HG03103 (cell line): Measurements from ENCODE around the gene PWWP2B.

ENCODE experiments used
- ATAC-seq: cut with Tn5 transposase; IDR thresholded peaks from one replicate; pipeline ENCODE4 v1.9.1; 2021; ENCODE audit warnings: low read depth; ENCODE audit not compliant: unreplicated experiment

The PWWP2B gene

DNA sequence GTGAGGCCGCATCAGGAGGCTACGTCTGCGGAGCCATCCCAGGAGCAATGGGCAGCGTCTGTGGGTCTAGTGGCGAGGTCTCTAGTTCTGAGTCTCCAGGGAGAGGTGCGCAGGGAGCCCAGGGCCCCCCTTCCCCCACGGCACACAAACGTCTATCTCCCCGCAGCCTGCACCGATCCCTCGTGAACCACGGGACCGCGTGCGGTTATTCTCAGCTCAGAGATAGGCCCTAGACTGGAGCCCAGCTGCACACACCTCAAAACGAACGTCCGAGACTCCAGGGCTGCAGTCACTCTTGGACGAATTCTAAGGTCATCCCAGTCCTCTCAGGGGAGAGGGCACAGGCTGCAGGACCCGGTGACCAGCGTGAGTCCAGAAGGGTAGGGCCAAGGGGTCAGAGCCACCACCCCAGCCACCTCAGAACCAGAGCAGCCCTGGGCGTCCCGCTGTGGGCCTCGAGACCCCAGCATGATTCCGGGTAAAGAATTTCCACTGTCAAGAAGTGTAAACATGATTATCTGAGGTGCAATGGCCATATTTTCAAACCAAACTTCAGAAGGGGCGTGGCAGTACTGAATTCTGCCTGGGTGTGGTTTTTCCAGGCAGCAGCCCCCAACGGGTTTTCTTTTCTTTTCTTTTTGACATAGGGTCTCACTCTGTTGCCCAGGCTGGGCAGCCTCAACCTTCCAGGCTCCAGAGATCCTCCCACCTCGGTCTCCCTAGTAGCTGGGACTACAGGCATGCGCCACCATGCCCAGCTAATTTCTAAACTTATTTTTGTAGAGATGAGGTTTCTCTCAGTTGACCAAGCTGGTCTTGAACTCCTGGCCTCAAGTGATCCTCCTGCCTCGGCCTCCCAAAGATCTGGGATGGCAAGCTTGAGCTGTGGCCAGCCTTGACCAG is 57.5 kb downstream of the PWWP2B start:
- ATAC-seq, result no peak

DNA sequence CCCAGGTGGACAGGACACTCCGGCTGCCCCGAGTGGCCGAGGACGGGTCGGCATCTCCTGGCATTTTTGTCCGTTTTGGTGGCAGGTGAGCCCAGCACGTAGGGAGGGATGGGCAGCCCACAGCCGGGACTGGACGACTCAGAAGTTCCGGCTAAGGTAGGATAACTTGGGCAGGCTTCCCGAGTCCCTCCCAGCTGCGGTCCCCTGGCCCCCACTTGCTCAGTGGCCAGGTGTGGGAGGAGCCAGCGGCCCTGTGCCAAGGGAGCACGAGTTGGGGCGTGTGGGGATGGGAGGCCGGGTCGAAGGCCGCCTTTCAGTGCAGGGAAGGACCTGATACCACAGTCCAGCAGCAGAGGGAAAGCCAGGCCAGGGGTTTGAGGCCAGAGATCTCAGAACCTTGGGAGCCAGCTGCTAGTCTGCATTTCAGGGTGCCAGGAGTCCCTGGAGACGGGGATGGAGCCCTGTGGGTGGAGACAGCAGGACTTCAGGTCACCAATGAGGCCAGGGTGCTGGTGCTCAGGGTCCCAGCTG is 58.5 kb downstream of the PWWP2B start:
- no peak for ATAC-seq

DNA sequence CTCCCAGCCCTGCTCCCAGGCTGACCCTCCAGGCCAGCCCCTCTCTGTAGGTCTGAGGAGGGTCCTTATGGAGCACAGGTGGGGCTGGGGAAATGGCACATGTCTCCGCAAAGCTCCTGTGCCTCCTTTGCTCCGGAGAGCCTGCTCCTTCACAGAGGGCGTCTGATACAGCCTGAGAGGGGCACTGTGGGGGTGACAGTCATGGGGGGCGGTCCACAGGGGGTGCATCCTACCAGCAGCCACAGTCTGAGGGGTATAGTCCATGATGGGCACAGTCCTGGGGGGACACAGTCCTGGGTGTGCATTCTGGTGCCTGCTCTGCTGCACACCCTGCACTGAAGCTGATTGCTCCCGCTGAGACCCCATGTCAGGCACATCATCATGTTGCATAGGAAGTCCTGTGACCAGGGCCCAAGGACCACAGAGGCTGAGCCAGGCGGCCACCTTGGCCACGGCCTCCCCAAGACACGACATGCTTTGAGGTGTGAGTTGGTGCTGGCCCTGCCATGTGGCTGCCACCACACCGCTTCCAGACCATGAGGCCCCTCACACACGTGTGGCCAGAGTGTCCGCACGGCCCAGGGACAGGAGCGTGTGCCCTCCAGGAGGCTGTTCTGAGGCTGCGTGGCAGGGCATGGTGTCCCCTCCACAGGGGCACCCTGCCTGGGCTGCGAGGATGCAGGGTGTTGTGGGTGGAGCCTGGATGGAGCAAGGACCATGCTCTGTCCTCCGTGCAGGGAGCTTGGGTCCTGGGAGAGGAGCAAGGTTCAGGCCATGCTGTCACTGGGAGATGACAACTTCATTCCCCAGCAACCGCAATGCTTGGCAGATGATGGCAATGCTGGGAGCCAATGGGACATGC is 59.2 kb downstream of the PWWP2B start:
- ATAC-seq, result no peak

DNA sequence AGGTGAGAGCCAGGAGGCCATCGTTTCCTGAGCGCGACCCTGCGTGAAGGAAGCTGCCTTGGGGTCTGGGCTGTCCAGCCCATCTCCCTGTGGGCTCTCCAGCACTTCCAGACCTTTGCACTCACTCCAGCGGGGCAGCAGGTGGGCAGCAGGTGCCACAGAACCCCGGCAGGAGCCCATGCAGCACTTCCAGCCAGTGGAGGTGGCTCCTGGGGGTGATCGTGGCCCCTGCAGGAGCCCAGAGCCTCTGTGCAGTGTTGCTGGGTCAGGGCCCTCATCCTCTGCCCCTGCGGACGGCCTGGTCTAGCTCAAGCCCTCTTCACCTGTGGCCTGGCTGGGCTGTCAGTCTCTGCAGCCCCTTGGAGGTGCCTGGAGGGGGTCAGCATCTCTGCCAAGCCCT is 59.9 kb downstream of the PWWP2B start:
- no peak for ATAC-seq

DNA sequence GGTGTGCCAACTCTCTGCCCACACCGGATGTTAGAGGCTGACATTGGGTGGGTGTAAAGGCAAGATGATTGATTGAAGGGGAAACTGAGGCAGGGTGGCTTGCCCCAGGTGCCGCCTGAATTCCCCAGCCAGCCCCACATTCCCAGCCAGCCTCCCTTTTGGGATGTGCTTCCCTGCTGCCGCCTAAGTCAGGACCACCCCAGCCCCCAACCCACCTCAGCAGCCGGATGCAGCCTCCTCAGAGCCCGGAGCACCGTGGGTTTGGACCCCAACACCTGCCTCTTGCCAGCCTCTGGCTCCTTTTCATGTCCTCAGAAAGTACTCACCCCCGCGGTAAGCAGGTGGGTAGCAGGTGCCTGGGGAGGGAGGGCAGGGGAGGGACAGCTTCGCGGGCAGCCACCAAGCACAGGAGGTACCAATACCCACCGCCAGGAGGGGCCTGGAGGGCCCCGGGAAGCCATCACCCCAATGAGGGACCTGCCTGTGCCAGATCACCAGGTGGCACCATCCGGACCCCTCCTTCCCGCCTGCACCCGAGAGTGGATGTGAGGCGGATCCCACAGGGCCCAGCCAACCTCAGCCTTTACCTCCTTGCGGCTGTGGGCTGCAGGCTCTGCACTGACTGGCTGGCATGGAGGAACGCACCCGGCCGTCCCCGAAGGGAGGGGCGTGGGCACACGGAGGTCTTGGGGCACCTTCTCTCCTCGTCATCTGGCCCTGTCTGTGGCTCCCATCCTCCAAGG is 60.5 kb downstream of the PWWP2B start:
- ATAC-seq, result no peak

DNA sequence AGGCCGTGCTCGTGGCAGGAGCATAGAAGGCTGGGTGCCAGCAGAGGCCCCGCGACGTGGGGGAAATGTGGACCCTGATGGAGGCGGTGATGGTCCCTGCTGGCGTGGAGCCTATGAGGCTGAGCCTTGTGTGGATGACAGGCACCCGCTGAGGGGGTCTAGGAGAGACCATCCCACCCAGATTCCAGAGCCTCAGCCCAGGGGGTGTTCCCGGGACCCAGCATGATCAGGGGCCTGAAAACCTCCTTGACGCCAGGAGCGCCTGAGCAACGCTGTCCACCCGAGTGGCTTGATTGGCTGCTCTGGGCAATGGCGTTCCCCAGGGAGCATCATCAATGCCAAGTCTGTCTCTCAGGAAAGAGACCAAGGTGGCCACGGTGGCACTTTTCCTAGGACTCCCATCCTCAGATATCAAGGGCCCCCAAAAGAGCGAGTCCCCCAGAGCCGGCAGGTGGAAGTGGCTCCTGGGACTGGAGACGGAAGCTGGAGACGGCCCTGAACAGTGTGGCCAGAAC is 61.1 kb downstream of the PWWP2B start:
- no peak for ATAC-seq

DNA sequence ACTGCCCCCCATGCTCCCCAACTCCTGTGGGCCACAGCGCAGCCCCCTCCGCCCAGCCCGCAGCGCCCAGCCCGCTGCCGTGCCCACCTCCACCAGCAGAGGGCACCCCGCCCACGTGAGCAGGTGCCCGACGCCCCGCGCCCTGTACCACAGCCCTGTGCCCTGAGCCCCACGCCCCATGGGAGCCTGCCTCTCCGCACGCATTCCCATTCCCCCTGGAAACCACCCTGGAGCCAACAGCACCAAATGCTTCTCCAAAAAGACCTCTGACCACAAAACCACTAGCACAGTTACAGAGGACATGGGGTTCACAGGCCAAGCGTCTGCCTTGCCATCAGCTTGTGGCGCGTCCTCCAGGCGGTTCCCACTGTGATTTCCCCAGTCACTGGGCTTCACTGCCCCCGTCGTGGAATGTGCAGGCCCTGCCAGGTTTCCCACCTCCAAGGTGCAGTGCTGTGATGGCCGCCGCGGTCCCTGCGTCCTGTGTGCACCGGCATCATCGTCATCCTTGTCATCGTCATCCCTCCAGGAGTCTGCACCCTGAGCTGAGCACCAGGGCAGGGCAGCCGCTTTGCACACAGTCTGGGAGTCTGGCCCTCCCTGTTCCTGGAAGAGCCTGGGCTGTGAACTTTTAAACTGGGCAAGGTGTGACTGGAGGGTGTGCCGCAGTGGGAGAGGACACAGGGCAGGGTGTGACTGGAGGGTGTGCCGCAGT is 61.7 kb downstream of the PWWP2B start:
- no peak for ATAC-seq

DNA sequence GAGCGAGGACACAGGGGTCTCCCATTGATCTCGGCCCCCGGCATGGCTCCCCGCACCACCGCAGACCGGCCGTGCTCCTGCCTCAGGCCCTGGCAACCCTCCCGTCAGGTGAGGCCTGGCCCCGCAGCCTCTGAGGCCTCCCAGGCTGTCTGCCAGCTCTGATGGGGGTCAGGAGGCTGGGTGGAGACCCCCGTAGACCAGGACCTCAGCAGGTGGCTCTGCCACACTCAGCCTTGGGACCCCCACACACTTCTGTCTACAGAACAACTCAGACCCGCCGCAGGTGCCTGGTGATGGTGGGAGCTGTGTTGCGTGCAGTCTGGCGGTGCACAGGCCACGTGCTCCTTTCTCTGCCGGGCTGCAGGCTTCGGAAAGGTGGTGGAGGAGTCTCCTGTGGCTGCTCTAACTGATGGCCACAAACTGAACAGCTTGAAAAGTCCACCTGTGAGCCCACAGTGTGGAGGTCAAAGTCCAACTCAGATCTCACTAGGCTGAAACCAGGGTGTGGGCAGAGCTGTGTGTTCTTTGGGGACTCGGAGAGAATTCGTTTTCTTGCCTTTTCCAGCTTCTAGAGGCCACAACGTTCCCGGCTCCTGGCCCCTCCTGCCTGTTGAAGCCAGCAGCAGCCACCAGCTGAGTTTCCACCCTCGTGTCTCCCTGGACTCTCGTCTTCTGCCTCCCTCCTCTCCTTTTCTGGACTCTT is 62.5 kb downstream of the PWWP2B start:
- ATAC-seq, result no peak

DNA sequence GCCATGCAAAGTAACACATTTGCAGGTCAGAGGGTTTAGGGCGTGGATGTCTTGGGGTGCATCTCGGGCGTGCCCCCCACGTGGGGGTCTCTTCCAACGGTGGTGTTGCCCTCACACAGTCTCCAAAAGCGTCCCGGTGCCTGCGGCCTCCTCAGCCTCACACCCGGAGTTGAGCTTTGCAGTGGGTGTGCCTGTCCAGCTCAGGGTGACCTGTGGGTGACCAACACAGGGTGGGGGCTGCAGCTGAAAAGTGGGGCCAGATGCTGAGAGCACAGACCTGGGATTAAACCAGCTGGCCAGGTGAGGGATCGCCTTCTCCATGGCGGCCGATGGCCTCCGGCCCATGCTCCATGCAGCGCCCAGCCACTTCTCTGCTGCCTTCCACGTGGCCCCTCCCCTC is 63.1 kb downstream of the PWWP2B start:
- ATAC-seq, result no peak

DNA sequence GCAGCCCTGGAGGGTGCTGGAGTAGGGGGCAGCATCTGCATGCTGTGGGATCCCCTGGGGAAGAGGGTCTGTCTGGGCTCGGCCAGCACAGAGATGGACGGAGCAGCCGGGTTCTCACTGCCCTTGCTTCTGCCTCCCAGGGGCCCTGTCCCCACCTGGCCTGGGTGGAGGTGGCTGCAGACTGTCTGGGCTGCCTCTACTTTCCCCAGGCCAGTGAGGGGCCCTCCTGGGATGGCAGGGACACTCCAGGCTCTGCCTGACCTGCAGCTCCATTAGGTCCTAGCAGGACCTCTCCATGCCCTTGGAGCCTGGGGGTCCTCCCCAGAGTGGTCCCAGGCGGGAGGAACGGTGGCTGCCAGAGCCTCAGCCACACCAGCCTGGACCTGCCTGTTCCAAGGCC is 63.7 kb downstream of the PWWP2B start:
- no peak for ATAC-seq

DNA sequence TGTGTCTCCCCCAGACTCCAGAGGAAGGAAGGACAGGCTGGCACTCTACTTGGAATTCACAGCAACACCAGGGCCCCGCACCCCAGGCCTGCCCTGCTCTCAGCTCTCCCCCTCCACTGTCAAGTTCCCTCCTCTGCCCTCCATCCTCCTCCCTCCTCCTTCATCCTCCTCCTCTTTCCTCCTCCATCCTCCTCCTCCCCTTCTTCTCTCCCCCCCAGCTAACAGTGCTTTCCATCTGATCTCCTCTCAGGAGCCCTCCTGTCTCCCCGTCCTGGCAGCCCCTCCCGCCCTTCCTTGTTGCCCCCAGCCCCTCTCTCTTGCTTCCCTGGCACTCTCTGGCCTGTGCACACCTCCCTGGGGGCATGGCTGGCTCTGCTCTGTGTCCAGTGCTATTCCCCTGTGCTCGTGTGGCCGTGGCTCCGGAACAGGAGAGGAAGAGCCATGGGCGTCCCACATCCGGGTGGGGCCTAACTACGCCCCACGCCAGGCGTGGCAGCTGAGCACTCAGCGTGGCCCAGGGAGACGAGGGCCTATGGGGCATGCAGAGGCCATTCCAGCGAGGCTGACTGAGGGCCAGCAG is 64.2 kb downstream of the PWWP2B start:
- ATAC-seq, result no peak

DNA sequence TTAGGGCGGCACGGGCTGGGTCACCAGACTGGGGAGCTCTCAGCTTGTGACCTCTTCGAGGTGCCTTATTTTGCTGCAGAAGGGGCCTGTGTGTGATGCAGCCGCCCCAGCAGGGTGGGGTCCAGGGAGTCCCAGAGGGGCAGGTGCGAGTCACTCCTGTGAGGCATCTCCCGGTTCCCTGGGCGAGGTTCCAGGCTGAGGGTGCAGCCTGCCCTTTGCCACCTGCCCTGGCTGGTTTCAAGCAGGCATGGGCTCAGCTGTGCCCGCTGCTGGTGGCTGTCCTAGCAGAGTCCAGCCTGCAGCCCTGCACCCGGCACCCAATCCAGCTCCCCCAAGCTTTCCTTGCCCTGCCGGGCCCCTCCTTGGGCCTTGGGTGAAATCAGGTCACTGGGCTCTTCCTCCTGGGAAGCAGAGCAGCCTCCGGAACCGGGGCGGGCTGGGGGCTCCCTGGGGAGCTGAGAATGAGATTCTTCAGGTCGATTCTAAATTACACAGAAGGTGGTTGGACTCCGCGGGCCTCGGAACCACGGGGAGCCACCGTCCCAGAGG is 64.8 kb downstream of the PWWP2B start:
- ATAC-seq, result no peak

DNA sequence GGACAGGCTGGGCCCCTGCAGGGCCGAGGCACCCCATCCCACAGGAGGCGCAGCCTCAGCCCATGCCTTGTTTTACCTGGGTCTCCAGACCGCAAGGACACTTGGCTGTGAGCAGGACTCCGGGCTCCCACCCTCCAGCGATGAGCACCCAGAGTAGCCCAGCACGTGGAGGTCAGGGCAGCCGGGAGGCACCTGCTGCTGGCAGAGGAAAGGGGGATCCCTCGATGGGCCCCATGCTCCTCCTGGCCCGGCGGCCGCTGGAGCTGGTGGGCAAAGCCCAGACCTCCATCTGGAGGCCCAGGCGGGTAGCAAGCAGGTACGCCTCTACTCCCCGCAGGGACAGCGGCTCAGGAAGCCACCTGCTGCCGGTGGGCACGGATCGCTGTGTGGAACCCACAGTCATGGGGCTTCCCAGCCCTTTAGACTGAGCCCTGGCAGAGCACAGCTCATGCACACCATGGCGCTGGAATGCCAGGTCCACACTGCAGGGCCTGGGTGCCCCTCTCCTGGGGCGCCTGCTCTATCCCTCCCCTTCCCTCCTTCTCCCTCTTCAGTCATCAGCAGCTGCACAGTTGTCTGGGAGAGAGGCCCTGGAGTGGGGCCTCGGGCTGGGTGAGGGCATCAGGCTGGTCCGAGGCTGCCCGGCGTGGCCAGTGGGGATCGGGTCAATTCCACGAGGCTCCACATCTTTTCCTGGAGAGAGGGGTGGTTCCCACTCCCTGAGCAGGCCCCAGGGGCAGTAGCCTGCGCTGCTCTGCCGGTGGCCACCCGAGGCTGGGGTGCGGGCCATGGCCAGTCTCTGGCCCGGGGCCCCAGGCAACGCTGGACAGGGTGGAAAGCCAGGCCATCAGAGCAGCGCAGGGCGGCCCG is 65.7 kb downstream of the PWWP2B start:
- no peak for ATAC-seq

DNA sequence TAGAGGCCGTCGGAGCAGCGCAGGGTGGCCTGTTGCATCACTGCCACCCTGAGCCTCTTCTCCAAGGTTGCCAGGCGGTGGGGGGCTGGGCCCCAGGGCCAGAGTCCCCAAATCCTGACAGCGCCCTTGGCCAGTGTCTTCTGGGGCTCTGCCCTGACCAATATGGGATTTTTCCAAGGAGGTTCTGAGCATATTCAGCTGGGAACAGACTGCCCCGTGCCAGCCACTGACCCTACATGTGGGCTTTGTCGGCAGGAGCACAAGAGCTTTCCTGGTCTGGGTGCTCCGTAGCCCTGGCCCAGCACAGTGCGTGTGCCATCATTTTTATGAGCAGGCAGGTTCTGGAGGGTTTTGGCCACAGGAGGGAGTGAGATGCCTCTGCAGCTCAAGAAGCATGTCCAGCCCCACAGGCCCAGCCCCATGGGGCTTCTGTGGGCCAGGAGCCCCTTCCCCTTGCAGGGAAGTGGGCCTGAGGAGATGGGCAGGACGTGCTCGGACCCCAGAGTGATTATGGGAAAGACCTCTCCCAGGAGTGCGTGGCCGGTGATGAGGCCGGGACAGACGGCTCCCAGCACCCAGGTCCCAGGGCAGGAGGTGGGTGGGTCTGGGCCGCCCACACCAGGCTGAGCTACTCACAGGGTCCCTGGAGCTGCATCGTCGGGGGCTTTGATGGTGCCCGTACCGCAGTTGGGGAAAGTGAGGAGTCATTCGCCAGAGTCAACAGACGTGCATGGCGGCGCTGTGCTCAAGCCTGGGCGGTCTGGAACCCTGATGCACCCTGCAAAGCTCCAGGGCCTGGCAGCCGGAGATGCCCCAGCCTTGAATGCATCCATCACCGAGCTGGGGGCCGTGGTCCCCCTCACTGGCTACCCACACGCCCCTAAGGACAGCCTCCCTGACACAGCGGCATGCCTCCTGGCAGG is 66.6 kb downstream of the PWWP2B start:
- no peak for ATAC-seq

DNA sequence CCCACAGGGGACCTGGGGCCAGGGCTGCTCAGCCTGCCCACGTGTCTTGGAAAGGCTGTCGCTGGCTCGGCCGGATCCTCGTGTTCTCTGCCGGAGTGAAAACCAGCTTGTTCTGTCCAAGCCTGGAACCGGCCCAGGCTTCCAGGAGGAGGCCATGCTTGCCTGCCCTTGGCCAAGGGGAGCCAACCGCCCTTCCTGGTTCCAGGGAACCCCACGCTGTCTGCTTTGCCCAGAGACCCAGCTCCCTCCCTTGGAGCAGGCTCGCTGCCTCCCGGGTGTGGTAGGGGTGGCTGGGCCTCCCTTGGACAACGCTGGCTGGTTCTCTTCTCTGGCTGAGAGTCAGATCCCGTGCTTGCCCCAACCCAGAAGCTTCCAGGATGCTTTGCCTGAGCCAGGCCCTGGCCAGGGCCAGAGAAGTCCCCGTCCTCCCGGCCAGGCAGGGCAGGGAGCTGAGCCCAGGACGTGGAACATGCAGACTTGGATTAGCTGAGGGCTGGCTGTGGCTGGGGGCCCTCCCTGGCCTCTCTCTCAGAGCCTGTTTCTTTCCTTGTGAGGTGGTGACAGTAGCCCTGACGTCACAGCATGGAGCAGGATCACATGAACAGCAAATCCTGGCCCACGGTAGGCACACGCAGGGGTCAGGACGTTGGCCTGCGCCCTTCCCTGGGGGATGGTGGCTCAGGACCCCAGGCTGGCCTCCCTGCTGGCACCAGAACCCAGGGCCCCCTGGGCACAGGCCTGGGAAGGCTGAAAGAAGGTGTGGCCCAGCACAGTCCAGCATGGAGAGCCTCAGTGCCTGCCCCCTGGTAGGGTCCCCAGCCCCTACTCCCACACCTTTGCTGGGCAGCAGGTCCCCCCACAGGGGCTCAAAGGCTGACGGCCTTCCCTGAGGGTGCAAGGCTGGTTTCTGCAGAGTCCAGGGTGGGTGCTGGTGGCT is 67.5 kb downstream of the PWWP2B start:
- no peak for ATAC-seq
